Activated B cell treated with CpG ODN at 0.5 μM for 24 hours (primary cell): Measurements from ENCODE around the gene HINFP. TPM values are rescaled to one million over a fixed set of nuclear protein-coding genes. Genes with fewer than 3 reads are reported as not detected.
A peak's percentile ranks its signal among the peaks of the same experiment; 100 is the strongest.
"Not testable (repeated sequence)": the region's sequence is repeated elsewhere in the genome, so short reads cannot be mapped to it uniquely, and the experiment has no call there.

Experiments
- ATAC-seq: fragments of 200-7000 bp; cut with Tn5 transposase; one replicate; pipeline ENCODE4 v1.10.0; 2021; ENCODE audit warnings: low read depth, mild to moderate bottlenecking, moderate library complexity
- CTCF ChIA-PET: fragments of 350-600 bp; sonication (Branson Sonifier 250); formaldehyde crosslinking; loops from one replicate; lab custom pipeline; 2021; ENCODE audit warnings: antibody characterized with exemption; lab: Charles Lee
- POLR2A ChIA-PET: fragments of 350-600 bp; sonication (Branson Sonifier 250); formaldehyde crosslinking; loops from one replicate; lab custom pipeline; 2021; ENCODE audit warnings: antibody characterized with exemption; lab: Charles Lee
- DNase-seq: peaks from one replicate; pipeline ENCODE4 v3.0.0; 2022
- H3K27ac Mint-ChIP-seq: one replicate; pipeline ENCODE4 v1.8.0; 2020; ENCODE audit warnings: mixed read lengths
- H3K27me3 Mint-ChIP-seq: one replicate; pipeline ENCODE4 v1.8.0; 2021; ENCODE audit warnings: mixed read lengths
- H3K36me3 Mint-ChIP-seq: one replicate; pipeline ENCODE4 v1.8.0; 2021; ENCODE audit warnings: low read depth, mixed read lengths
- H3K4me1 Mint-ChIP-seq: one replicate; pipeline ENCODE4 v1.8.0; 2021; ENCODE audit warnings: mixed read lengths
- H3K4me3 Mint-ChIP-seq: one replicate; pipeline ENCODE4 v1.8.0; 2020; ENCODE audit warnings: mild to moderate bottlenecking, mixed read lengths
- H3K9me3 Mint-ChIP-seq: one replicate; pipeline ENCODE4 v1.8.0; 2020; ENCODE audit warnings: mixed read lengths
- CTCF ChIP-seq: fragments of 200-600 bp; IDR thresholded peaks from one replicate; pipeline ENCODE4 v1.8.0; 2022; ENCODE audit warnings: antibody characterized with exemption, mild to moderate bottlenecking
- intact Hi-C: fragments of 100-400 bp; cut with micrococcal nuclease; formaldehyde crosslinking; loops from one replicate; pipeline ENCODE4 v1.15.1; 2024
- total RNA-seq: library from RNA; stranded (reverse); gene quantifications from 2 replicates; pipeline ENCODE4 v1.2.3, GENCODE V29; 2022

The HINFP gene
- total RNA-seq, 1 donor from 2014 or later: 62.6 TPM

- Mint-ChIP-seq H3K4me3 (no peak overlapping the region), H3K4me1 (peaks cover 28% of the 10 kb centered on the region), H3K9me3 (no peaks in the 10 kb centered on the region), H3K36me3 (peaks cover 55% of the 10 kb centered on the region), H3K27me3 (no peaks in the 10 kb centered on the region), H3K27ac (no peak overlapping the region)
- no peak for ATAC-seq
- DNase-seq: no peak
- intact Hi-C loops: no loop called here
- ChIA-PET POLR2A (interaction anchor here (0.6 kb wide), 1 partner anchor 72 kb away, joined by 6 read pairs; no protein-coding TSS in a partner anchor), CTCF (no interaction called here)
- TF ChIP-seq CTCF: no peak
Measured at GRCh38 chr11:119125821-119126220, 4.4 kb downstream of the HINFP start.

GRCh38 chr11:119126675-119127268 lies 5.4 kb downstream of the HINFP start:
- TF ChIP-seq CTCF: no peak
- Mint-ChIP-seq H3K36me3 (peaks cover 59% of the 10 kb centered on the region), H3K4me3 (no peak overlapping the region), H3K27ac (no peak overlapping the region), H3K27me3 (no peaks in the 10 kb centered on the region), H3K9me3 (no peaks in the 10 kb centered on the region), H3K4me1 (peaks cover 22% of the 10 kb centered on the region)
- ChIA-PET CTCF (no interaction called here), POLR2A (interaction anchor here (0.7 kb wide), 2 partner anchors 351 to 675 kb away, joined by 3 to 10 read pairs; no protein-coding TSS in a partner anchor)
- DNase-seq (no peak), ATAC-seq (no peak)
- intact Hi-C loops: no loop called here

GRCh38 chr11:119130662-119131061 lies 9.3 kb downstream of the HINFP start:
- ATAC-seq (no peak), DNase-seq (no peak)
- peaks cover 70% of the 10 kb centered on the region for H3K36me3 Mint-ChIP-seq
- ChIA-PET POLR2A (no interaction called here), CTCF (no interaction called here)
- TF ChIP-seq CTCF: no peak
- H3K27me3 Mint-ChIP-seq: no peaks in the 10 kb centered on the region
- H3K4me1 Mint-ChIP-seq: peaks cover 5% of the 10 kb centered on the region
- intact Hi-C loops: no loop called here
- H3K9me3 Mint-ChIP-seq: no peaks in the 10 kb centered on the region
- no peak overlapping the region for H3K4me3 Mint-ChIP-seq
- H3K27ac Mint-ChIP-seq: no peak overlapping the region

- CTCF ChIA-PET: no interaction called here
- DNase-seq (no peak), ATAC-seq (peak; percentile 47)
- intact Hi-C loops: no loop called here
- H3K4me3 Mint-ChIP-seq: no peak overlapping the region
- no peaks in the 10 kb centered on the region for H3K4me1 Mint-ChIP-seq
- no peaks in the 10 kb centered on the region for H3K9me3 Mint-ChIP-seq
- peaks cover 57% of the 10 kb centered on the region for H3K36me3 Mint-ChIP-seq
- POLR2A ChIA-PET: interaction anchor here (0.6 kb wide), 1 partner anchor 13 kb away, joined by 3 read pairs; the partner anchor contains the start of gene HINFP
- peaks cover 3% of the 10 kb centered on the region for H3K27me3 Mint-ChIP-seq
- no peak for TF ChIP-seq CTCF
- H3K27ac Mint-ChIP-seq: no peak overlapping the region
Measured at GRCh38 chr11:119134389-119134978, 13.1 kb downstream of the HINFP start.

GRCh38 chr11:119139276-119139675 lies 17.9 kb downstream of the HINFP start:
- peaks cover 14% of the 10 kb centered on the region for H3K27me3 Mint-ChIP-seq
- ATAC-seq, H3K27ac Mint-ChIP-seq, DNase-seq, H3K4me3 Mint-ChIP-seq, POLR2A ChIA-PET, intact Hi-C loops, H3K4me1 Mint-ChIP-seq, H3K9me3 Mint-ChIP-seq, CTCF ChIA-PET: not testable (repeated sequence)
- H3K36me3 Mint-ChIP-seq: peaks cover 11% of the 10 kb centered on the region
